Choroid plexus epithelial cell (primary cell): ENCODE data around the gene GGPS1.

Experiments used
- DNase-seq: peaks from one replicate; pipeline ENCODE4 v3.0.0-alpha.2; 2010; ENCODE audit warnings: low read depth
- H3K4me3 ChIP-seq: 2 replicates; pipeline ENCODE4 v1.5.1; 2011; ENCODE audit warnings: low read depth, mild to moderate bottlenecking, control low read depth, low read length, moderate library complexity
- CTCF ChIP-seq: conservative IDR thresholded peaks from 2 replicates; pipeline ENCODE4 v1.5.1; 2011; ENCODE audit warnings: low read depth, mild to moderate bottlenecking, control low read depth, inconsistent platforms, low read length, moderate library complexity

Gene GGPS1

GRCh38 chr1:235287208-235287882 is 41.0 kb upstream of the GGPS1 start:
- DNase-seq: no peak
- H3K4me3 ChIP-seq: no peak overlapping the region
- TF ChIP-seq CTCF: no peak

GRCh38 chr1:235289859-235290739 is 38.3 kb upstream of the GGPS1 start:
- no peak for TF ChIP-seq CTCF
- DNase-seq: no peak
- H3K4me3 ChIP-seq: no peak overlapping the region

GRCh38 chr1:235290740-235291502 is 37.4 kb upstream of the GGPS1 start:
- TF ChIP-seq CTCF: no peak
- DNase-seq: no peak
- no peak overlapping the region for H3K4me3 ChIP-seq

GRCh38 chr1:235291599-235292091 is 36.7 kb upstream of the GGPS1 start:
- no peak for TF ChIP-seq CTCF
- no peak overlapping the region for H3K4me3 ChIP-seq
- no peak for DNase-seq

- H3K4me3 ChIP-seq: no peak overlapping the region
- no peak for DNase-seq
- TF ChIP-seq CTCF: no peak
Observed at GRCh38 chr1:235292790-235293189, 35.6 kb upstream of the GGPS1 start.

GRCh38 chr1:235293322-235293942 is 34.9 kb upstream of the GGPS1 start:
- no peak for DNase-seq
- no peak for TF ChIP-seq CTCF
- no peak overlapping the region for H3K4me3 ChIP-seq
